OCI-LY1 (cell line): ENCODE measurements around the gene RANBP1.

Experiments used
- H2AFZ ChIP-seq: fragments of 200-600 bp; sonication (generic), shearing (Covaris generic); 2 replicates; pipeline ENCODE4 v1.6.0; 2014; ENCODE audit warnings: antibody characterized with exemption, mild to moderate bottlenecking, low read length
- H3F3A ChIP-seq: fragments of 200-600 bp; sonication (generic), shearing (Covaris generic); 2 replicates; pipeline ENCODE4 v1.6.0; 2014; ENCODE audit warnings: mild to moderate bottlenecking, antibody characterized with exemption, low read length, moderate library complexity; ENCODE audit not compliant: insufficient read depth
- H3K27ac ChIP-seq: fragments of 200-600 bp; sonication (generic); 2 replicates; pipeline ENCODE4 v1.5.1; 2014; ENCODE audit warnings: low read length, mixed run types, mild to moderate bottlenecking, low read depth; ENCODE audit not compliant: poor library complexity, severe bottlenecking
- H3K27me3 ChIP-seq: fragments of 200-600 bp; sonication (generic); 2 replicates; pipeline ENCODE4 v1.6.0; 2014; ENCODE audit warnings: antibody characterized with exemption, mild to moderate bottlenecking, low read length, moderate library complexity; ENCODE audit not compliant: insufficient read depth
- H3K36me3 ChIP-seq: fragments of 200-600 bp; sonication (generic); 2 replicates; pipeline ENCODE4 v1.6.1; 2014; ENCODE audit warnings: mild to moderate bottlenecking, antibody characterized with exemption, low read length, moderate library complexity, mixed read lengths; ENCODE audit not compliant: insufficient read depth
- H3K4me1 ChIP-seq: fragments of 200-600 bp; sonication (generic); 2 replicates; pipeline ENCODE4 v1.5.1; 2014; ENCODE audit warnings: mild to moderate bottlenecking, low read length, moderate library complexity; ENCODE audit not compliant: insufficient read depth, severe bottlenecking
- H3K4me2 ChIP-seq: fragments of 200-600 bp; sonication (generic), shearing (Covaris generic); 2 replicates; pipeline ENCODE4 v1.6.1; 2014; ENCODE audit warnings: low read length
- H3K4me3 ChIP-seq: fragments of 200-600 bp; sonication (generic); 2 replicates; pipeline ENCODE4 v1.5.1; 2014; ENCODE audit warnings: low read length, low read depth, mild to moderate bottlenecking, mixed read lengths; ENCODE audit not compliant: poor library complexity, severe bottlenecking
- H3K79me2 ChIP-seq: fragments of 200-600 bp; shearing (Covaris generic); 2 replicates; pipeline ENCODE4 v1.6.1; 2016; ENCODE audit warnings: mixed run types, low read length, mixed read lengths; ENCODE audit not compliant: insufficient read depth
- H3K9ac ChIP-seq: fragments of 200-600 bp; sonication (generic), shearing (Covaris generic); 2 replicates; pipeline ENCODE4 v1.6.1; 2014; ENCODE audit warnings: mild to moderate bottlenecking, low read length, mixed read lengths
- H3K9me2 ChIP-seq: fragments of 200-600 bp; sonication (generic), shearing (Covaris generic); 2 replicates; pipeline ENCODE4 v1.6.1; 2014; ENCODE audit warnings: low read depth, mild to moderate bottlenecking, low read length, mixed read lengths
- H3K9me3 ChIP-seq: fragments of 200-600 bp; shearing (Covaris generic); 2 replicates; pipeline ENCODE4 v1.6.1; 2014; ENCODE audit warnings: low read length, mixed read lengths
- H4K20me1 ChIP-seq: fragments of 200-600 bp; sonication (generic), shearing (Covaris generic); 2 replicates; pipeline ENCODE4 v1.6.0; 2016; ENCODE audit warnings: mild to moderate bottlenecking, low read length; ENCODE audit not compliant: insufficient read depth
- CTCF ChIP-seq: fragments of 200-600 bp; sonication (generic), shearing (Covaris generic); IDR thresholded peaks from 2 replicates; pipeline ENCODE4 v1.5.1; 2017; ENCODE audit warnings: mild to moderate bottlenecking, antibody characterized with exemption, low read length, moderate library complexity, mixed read lengths
- EZH2 ChIP-seq: fragments of 200-600 bp; sonication (generic), shearing (Covaris generic); IDR thresholded peaks from 2 replicates; pipeline ENCODE4 v1.8.0; 2017; ENCODE audit warnings: borderline replicate concordance, mixed run types, mild to moderate bottlenecking, antibody characterized with exemption, low read length, moderate library complexity, mixed read lengths

RANBP1 gene

DNA sequence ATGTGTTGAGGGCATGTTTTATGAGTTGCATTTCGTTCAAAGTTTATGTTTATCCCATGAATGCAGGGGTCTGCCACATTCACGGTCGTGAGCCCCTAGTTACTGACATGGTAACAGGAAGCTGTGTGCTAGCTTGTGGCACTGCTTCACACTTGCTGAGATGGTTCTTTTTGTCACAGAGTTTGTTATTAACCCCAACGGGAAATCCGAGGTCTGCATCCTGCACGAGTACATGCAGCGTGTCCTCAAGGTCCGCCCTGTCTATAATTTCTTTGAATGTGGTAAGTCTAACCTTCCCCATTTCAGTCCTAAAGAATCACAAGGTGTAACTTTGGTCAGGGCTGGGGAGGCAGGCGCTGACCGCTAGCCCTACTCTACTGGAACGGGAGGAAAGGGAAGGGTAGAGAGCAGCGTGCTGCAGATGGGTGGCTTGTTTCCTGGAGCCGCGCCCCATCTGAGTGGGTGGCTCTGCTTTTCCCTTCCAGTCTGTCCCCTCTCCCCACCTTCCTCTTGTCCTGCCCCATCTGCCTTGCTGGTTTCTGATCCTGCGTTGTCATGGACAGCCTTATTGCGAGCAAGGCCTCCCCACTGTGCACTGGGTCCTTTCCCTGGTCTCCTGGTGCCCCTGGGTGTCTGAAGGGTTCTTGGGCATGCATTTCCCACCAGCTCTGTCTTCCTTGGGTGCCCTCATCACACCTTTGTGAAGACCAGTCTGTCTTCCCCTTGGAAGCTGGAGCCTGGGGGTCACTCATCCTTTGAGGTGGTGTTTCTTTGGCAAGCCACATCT, 24.0 kb upstream of the RANBP1 start:
- H3F3A ChIP-seq = no peaks in the 10 kb centered on the region
- peaks cover 99% of the 10 kb centered on the region for H3K36me3 ChIP-seq
- H4K20me1 ChIP-seq = no peaks in the 10 kb centered on the region
- H3K9ac ChIP-seq = no peak overlapping the region
- no peak overlapping the region for H3K4me2 ChIP-seq
- H3K9me2 ChIP-seq = no peaks in the 10 kb centered on the region
- H2AFZ ChIP-seq = no peak overlapping the region
- H3K9me3 ChIP-seq = no peaks in the 10 kb centered on the region
- no peaks in the 10 kb centered on the region for H3K27me3 ChIP-seq
- TF ChIP-seq CTCF (no peak), EZH2 (no peak)
- H3K4me1 ChIP-seq = no peaks in the 10 kb centered on the region
- no peak overlapping the region for H3K27ac ChIP-seq
- H3K4me3 ChIP-seq = no peak overlapping the region
- no peaks in the 10 kb centered on the region for H3K79me2 ChIP-seq

- Histone ChIP-seq H3K9me2 (no peaks in the 10 kb centered on the region), H3F3A (no peaks in the 10 kb centered on the region), H3K4me1 (no peaks in the 10 kb centered on the region), H3K4me3 (no peak overlapping the region), H4K20me1 (no peaks in the 10 kb centered on the region), H3K27me3 (no peaks in the 10 kb centered on the region), H3K79me2 (no peaks in the 10 kb centered on the region), H3K36me3 (peaks cover 99% of the 10 kb centered on the region), H3K27ac (no peak overlapping the region), H2AFZ (no peak overlapping the region), H3K9me3 (0 out of 2 replicates have a peak, but pooled peaks cover 3% of the 10 kb centered on the region), H3K9ac (no peak overlapping the region), H3K4me2 (no peak overlapping the region)
- TF ChIP-seq CTCF (no peak), EZH2 (no peak)
Measured at GRCh38 chr22:20092477-20092854, 23.4 kb upstream of the RANBP1 start.

DNA sequence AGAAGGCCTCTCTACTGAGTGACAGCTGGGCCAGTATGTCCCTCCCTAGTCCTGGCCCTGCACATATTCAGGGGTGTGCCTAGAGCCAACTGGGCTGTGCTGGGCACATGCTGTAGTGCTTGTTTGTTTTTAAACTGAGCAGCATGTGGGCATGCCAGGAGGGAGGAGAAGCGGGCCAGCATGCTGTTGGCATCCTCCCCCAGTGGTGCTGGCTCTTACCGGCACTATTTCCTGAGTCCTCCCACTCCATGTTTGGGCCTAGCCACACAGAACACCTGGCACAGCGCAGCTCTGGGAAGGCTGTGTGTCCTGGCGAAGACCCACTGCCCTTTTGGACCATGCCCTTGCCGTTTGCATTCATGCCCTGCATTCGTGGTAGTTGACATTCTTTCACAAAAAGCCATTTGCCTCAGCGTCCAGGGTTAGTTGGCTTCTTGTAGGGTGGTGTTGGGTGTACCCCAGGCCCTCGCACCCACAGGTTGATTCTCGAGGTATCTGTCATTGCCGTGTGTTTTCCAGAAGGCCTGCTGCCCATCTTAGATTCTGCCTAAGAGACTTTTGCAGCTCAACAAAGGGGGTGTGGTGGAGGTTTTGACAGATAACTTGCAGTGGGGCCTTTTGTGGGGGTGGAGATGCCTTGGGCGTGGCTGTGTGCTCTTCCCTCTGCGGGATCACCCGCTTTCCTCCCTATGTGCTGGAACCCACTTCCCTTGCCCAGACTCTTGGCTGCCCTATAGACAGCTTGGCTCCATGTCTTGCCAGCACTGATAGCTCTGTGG, 22.3 kb upstream of the RANBP1 start:
- H3K9me2 ChIP-seq = no peaks in the 10 kb centered on the region
- no peaks in the 10 kb centered on the region for H3K27me3 ChIP-seq
- no peak overlapping the region for H3K4me2 ChIP-seq
- no peaks in the 10 kb centered on the region for H3F3A ChIP-seq
- no peak for TF ChIP-seq CTCF
- TF ChIP-seq EZH2 = no peak
- no peak overlapping the region for H3K4me3 ChIP-seq
- no peak overlapping the region for H2AFZ ChIP-seq
- no peak overlapping the region for H3K9ac ChIP-seq
- H3K27ac ChIP-seq = no peak overlapping the region
- H3K79me2 ChIP-seq = no peaks in the 10 kb centered on the region
- peaks cover 96% of the 10 kb centered on the region for H3K36me3 ChIP-seq
- no peaks in the 10 kb centered on the region for H3K4me1 ChIP-seq
- H3K9me3 ChIP-seq = 0 out of 2 replicates have a peak, but pooled peaks cover 3% of the 10 kb centered on the region
- no peaks in the 10 kb centered on the region for H4K20me1 ChIP-seq
